HL-60 (cell line): Measurements from ENCODE around the gene CHD5.
"Not testable (repeated sequence)": the region's sequence is repeated elsewhere in the genome, so short reads cannot be mapped to it uniquely, and the experiment has no call there.

Experiments used
- DNase-seq, 2 experiments: peaks; one replicate each; pipeline ENCODE4 v3.0.0-alpha.2; 2010 to 2020; ENCODE audit warnings: low read depth in 1 of 2, low spot score in 1 of 2
- H3K27ac ChIP-seq: fragments of 250-450 bp; sonication (Bioruptor Pico); replicated peaks from 2 replicates; pipeline ENCODE4 v1.5.1; 2020; ENCODE audit warnings: mild to moderate bottlenecking, moderate library complexity
- H3K27me3 ChIP-seq: fragments of 250-450 bp; sonication (Bioruptor Pico); 2 replicates; pipeline ENCODE4 v1.5.1; 2021; ENCODE audit warnings: mild to moderate bottlenecking, moderate library complexity; ENCODE audit not compliant: insufficient read depth, poor library complexity, severe bottlenecking
- H3K4me3 ChIP-seq: replicated peaks from 2 replicates; pipeline ENCODE4 v1.5.1; 2011; ENCODE audit warnings: mild to moderate bottlenecking, control low read depth, low read length; ENCODE audit not compliant: insufficient read depth
- GABPA ChIP-seq: IDR thresholded peaks from 2 replicates; pipeline ENCODE4 v1.6.1; 2012; ENCODE audit warnings: low read depth
- POLR2AphosphoS5 ChIP-seq: IDR thresholded peaks from 2 replicates; pipeline ENCODE4 v1.6.1; 2012; ENCODE audit warnings: low read depth
- SPI1 ChIP-seq: IDR thresholded peaks from 2 replicates; pipeline ENCODE4 v1.6.1; 2012; ENCODE audit warnings: low read depth, mild to moderate bottlenecking, borderline replicate concordance
- TF ChIP-seq, protein P1 (sequence below): IDR thresholded peaks from one replicate; pipeline ENCODE4 v1.5.1; 2011; ENCODE audit warnings: low read length, control low read depth, inconsistent platforms; ENCODE audit not compliant: insufficient read depth
- TF ChIP-seq, protein P2 (sequence below): IDR thresholded peaks from 2 replicates; pipeline ENCODE4 v1.6.1; 2012; ENCODE audit warnings: low read depth; ENCODE audit not compliant: insufficient replicate concordance

Gene CHD5

DNA sequence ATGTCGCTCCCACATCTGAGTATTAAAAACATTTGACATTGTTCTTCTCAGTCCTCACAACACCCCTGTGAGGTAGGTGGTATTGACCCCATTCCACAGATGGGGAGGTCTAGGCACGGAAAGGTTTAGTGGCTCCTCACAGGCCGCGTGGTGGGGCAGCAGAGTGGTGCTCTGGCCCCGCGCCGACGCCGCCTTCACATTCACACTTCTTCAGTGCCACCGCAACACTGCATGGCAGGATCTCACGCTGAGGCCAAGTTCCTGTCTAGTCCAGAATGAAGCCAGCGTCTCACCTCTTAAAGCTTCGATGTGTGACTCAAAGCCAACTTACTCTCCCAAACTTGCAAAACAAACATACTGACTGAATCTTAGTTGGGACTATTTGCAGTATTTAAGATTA, 43.5 kb upstream of the CHD5 start:
- DNase-seq, result no peak
- Histone ChIP-seq H3K4me3 (no peak overlapping the region), H3K27me3 (no peaks in the 10 kb centered on the region), H3K27ac (no peak overlapping the region)
- TF ChIP-seq SPI1 (no peak), GABPA (no peak), POLR2AphosphoS5 (no peak)
- TF ChIP-seq, protein P1, sequence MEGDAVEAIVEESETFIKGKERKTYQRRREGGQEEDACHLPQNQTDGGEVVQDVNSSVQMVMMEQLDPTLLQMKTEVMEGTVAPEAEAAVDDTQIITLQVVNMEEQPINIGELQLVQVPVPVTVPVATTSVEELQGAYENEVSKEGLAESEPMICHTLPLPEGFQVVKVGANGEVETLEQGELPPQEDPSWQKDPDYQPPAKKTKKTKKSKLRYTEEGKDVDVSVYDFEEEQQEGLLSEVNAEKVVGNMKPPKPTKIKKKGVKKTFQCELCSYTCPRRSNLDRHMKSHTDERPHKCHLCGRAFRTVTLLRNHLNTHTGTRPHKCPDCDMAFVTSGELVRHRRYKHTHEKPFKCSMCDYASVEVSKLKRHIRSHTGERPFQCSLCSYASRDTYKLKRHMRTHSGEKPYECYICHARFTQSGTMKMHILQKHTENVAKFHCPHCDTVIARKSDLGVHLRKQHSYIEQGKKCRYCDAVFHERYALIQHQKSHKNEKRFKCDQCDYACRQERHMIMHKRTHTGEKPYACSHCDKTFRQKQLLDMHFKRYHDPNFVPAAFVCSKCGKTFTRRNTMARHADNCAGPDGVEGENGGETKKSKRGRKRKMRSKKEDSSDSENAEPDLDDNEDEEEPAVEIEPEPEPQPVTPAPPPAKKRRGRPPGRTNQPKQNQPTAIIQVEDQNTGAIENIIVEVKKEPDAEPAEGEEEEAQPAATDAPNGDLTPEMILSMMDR, result no peak
- TF ChIP-seq, protein P2, sequence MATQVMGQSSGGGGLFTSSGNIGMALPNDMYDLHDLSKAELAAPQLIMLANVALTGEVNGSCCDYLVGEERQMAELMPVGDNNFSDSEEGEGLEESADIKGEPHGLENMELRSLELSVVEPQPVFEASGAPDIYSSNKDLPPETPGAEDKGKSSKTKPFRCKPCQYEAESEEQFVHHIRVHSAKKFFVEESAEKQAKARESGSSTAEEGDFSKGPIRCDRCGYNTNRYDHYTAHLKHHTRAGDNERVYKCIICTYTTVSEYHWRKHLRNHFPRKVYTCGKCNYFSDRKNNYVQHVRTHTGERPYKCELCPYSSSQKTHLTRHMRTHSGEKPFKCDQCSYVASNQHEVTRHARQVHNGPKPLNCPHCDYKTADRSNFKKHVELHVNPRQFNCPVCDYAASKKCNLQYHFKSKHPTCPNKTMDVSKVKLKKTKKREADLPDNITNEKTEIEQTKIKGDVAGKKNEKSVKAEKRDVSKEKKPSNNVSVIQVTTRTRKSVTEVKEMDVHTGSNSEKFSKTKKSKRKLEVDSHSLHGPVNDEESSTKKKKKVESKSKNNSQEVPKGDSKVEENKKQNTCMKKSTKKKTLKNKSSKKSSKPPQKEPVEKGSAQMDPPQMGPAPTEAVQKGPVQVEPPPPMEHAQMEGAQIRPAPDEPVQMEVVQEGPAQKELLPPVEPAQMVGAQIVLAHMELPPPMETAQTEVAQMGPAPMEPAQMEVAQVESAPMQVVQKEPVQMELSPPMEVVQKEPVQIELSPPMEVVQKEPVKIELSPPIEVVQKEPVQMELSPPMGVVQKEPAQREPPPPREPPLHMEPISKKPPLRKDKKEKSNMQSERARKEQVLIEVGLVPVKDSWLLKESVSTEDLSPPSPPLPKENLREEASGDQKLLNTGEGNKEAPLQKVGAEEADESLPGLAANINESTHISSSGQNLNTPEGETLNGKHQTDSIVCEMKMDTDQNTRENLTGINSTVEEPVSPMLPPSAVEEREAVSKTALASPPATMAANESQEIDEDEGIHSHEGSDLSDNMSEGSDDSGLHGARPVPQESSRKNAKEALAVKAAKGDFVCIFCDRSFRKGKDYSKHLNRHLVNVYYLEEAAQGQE, result no peak

DNA sequence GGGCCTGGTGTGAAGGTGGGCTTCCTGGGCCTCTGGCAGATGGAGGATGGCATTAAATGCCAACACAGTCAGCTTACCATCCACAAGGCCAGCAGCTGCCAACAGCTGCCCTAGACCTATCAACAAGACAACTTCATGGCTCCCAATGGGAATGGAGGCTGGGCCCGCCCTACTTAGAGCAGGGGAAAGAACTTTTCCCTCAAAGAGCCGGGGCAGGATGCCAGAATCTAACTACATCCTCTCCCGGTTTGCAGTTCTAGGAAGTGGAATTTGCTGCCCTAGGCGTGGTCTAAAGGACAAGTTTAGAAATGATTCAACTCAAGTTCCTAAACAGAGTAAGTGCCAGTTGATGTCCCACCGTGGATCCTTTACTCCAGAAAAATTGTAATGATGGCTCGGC, 42.5 kb upstream of the CHD5 start:
- H3K4me3 ChIP-seq, result no peak overlapping the region
- H3K27ac ChIP-seq, result no peak overlapping the region
- no peaks in the 10 kb centered on the region for H3K27me3 ChIP-seq
- DNase-seq, result no peak
- TF ChIP-seq GABPA, result no peak
- TF ChIP-seq POLR2AphosphoS5, result no peak
- TF ChIP-seq, protein P1, result no peak
- TF ChIP-seq, protein P2, result no peak
- no peak for TF ChIP-seq SPI1

GRCh38 chr1:6221210-6221784, 41.2 kb upstream of the CHD5 start:
- TF ChIP-seq SPI1 (no peak), POLR2AphosphoS5 (no peak), GABPA (no peak)
- TF ChIP-seq, protein P1, result no peak
- Histone ChIP-seq H3K27ac (no peak overlapping the region), H3K27me3 (no peaks in the 10 kb centered on the region), H3K4me3 (no peak overlapping the region)
- DNase-seq, result no peak

GRCh38 chr1:6220236-6220635, 40.1 kb upstream of the CHD5 start:
- no peak overlapping the region for H3K27ac ChIP-seq
- TF ChIP-seq SPI1 (no peak), POLR2AphosphoS5 (no peak)
- TF ChIP-seq, protein P1, result no peak
- TF ChIP-seq, protein P2, result no peak
- no peak for DNase-seq

GRCh38 chr1:6219641-6220040, 39.5 kb upstream of the CHD5 start:
- H3K27ac ChIP-seq, DNase-seq, H3K27me3 ChIP-seq, H3K4me3 ChIP-seq: not testable (repeated sequence)

More at GRCh38 chr1:6220236-6220635, 40.1 kb upstream of the CHD5 start:
- H3K27me3 ChIP-seq, result no peaks in the 10 kb centered on the region
- no peak overlapping the region for H3K4me3 ChIP-seq
